ENCODE measurements around the gene CEP112.
A peak's percentile ranks its signal among the peaks of the same experiment; 100 is the strongest.

Gene CEP112

DNA sequence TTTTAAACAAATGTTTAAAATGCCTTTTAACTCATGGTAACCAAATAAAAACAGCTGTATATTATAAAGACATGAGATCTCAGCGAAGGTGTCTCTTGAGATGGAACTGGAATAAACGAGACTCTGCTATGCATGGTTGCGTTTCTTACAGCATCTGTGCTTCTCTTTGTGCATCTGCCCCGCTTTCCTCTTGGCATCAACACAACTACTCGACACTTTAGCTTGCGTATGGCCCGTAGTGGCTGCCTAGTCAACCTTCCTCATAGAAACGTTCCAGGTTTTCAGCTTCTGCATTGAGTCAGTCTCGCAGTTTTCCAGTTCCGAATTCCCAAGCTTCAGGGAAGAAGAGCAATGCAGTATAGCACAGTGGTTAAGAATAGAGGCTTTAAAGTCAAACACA is 214.9 kb downstream of the CEP112 start:
- DNase-seq: no peak

DNA sequence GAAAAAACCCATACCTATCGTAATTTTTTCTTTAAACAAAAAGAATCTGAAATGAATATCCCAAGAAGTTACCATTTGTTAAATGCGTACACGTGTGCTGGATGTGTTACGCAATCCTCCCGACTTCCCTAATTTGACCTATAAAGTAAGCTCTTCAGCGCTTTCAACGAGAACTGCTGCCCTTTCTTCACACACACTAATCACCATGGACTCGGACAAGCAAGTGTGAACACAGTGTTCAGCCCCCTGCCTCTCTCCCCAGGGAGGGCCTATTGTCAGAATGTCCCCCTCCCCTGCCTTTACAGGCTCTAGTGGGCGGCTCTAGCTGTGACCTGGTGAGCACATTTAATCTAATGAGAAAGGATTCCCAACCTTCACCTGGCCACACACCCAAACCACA is 216.1 kb downstream of the CEP112 start:
- DNase-seq: peak; percentile 3

DNA sequence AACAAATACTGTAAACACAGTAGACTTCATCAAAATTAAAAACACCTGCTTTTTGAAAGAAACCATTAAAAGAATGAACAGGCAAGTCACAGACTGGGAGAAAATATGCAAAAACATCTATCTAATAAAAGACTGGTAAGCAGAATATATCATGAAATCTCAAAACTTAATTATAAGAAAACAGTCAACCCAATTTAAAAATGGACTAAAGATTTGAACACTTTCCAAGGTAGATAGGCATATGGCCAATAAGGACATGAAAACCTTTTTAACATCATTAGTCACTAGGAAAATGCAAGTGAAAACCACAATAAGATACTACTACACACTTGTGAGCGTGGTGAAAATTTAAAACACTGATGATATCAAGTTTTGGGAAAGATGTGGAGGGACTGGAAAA is 218.7 kb downstream of the CEP112 start:
- no peak for DNase-seq

DNA sequence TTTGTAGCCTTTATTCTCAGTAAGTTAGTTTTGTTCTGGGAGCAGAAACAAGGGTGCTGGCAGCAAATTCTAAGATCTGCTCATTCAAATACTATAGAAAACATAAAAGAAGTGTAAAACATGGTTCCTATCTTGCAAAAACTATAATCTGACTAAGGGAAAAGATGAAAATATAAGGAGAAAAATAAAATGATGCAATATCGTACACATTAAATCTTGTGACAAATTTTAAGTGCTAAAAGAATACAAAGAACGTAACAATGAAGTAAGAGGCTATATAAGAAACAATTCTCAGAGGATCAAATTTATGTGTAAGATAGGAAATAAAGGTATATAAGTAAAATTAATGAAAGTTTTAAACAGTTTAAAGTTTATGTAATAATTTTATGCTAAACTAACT is 224.6 kb downstream of the CEP112 start:
- DNase-seq: no peak

DNA sequence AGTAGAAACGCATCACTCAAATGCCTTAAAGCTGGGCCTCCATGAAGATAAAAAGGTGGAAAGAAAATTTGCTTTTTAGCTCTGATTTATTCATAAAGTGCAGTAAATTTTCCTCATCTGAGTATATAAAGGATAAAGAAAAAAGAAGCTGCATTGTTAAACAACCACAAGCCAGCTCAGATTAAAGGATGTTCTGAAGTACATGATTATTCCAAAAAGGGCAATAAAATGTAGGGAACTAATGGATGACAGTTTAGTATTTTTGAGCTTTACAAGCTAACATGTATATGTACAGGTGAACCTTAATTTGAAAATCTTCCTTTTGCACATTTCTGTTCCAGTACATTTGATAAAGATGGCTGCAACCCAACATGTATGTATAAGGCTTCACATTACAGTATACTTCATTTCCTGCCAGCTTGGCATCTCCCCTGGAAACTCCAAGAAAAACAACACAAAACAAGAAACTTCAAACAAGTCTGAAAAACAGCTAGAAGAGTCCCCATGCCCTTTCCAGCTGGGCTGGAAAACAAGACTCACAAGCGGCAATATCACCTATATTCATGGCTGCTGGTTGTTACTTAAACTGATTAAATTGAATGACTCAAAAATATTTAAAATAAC is 225.7 kb downstream of the CEP112 start:
- DNase-seq: no peak

DNA sequence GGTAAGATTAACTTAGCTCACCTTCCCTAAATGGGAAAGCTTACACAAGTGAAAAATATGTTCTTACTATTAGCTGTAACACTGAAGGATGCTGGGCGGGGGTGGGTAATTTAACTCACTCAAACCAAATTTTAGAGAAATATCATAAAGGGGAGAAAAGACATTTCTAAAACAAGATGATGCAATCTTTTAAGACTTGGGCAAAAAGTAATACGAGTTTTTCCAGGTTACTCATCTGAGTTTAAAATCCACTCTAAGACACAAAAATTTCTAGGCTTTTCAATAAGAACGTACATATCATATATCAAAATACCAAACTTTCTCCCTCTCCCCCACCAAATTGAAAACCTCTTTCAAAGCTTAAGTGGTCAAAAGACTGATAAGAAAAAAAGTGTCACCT is 228.8 kb downstream of the CEP112 start:
- no peak for DNase-seq

DNA sequence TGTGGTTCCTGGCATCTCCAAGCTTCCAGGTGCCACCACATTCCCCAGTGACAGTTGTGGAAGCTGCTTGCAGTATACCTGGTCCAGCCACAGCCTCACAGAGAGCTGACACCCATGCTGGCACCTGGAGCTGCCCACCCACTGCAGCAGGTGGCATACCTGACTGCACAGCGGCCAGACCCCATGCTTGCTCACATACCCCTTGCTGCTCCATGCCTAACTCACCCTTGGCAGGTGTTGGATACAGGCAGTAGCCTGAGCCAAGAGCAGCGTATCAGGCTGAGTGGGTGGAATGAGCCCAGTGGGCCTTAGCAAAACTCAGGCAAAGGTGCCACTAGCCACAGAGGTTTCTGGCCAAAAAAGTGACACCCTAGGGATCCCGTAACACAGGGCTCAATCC is 232.3 kb downstream of the CEP112 start:
- no peak for DNase-seq

DNA sequence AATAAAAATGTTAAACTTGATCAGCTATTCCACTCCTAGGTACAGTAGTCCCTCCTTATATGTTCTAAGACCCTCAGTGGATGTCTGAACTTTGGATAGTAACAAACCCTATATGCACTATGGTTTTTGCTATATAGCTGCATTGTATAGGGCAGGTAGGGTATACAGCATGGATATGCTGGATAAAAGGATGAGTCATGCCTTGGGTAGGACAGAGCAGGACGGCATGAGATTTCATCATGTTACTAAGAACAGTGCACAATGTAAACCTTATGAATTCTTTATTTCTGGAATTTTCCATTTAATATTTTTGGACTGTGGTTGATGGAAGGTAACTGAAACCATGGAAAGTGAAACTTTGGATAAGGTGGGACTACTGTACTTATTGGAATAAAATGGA is 235.1 kb downstream of the CEP112 start:
- DNase-seq: no peak

DNA sequence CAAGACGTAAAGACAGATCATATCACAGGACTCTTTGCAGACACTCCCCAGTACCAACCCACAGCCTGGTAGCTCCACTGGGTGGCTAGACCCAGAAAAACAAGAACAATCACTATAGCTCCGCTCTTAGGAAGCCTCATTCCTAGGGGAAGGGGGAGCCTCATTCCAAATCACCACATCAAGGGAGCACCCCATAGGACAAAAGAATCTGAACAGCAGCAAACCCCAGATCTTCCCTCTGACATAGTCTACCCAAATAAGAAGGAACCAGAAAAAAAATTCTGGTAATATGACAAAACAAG is 237.8 kb downstream of the CEP112 start:
- no peak for DNase-seq

DNA sequence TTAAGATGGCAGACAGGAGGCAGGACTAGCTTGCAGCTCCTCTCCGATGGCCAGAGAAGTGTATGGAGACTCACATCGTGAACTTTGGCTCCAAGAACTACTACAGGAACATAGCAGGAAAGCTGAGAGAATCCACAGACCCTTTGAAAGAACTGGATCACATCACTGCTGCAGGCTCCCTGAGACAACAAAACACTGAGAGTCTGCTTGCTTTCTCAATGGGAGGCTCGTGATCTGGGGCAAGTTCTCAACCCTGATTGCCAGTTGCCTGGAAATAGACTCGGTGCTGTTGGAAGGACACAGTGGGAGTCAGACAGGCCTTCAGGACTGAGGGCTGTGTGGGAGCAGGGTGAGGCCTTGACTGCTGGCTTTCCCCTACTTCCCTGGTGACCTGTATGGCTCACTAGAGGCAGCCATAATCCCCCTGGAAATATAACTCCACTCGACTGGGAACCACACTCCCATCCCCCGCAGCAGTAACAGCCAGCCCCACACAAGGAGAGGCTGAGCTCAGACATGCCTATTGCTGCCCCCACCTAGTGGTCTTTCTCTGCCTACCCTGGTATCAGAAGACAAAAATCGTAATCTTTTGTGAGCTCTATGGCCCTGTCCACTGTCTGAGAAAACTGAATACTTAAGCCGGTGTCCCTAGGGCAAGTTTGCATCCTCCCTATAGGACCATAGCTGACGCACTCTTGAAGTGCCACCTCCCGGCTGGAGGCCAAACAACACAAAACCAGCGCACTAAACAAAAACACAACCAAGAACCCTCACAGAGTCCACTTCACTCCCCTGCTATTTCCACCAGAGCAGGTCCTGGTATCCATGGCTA is 238.4 kb downstream of the CEP112 start:
- DNase-seq: no peak

DNA sequence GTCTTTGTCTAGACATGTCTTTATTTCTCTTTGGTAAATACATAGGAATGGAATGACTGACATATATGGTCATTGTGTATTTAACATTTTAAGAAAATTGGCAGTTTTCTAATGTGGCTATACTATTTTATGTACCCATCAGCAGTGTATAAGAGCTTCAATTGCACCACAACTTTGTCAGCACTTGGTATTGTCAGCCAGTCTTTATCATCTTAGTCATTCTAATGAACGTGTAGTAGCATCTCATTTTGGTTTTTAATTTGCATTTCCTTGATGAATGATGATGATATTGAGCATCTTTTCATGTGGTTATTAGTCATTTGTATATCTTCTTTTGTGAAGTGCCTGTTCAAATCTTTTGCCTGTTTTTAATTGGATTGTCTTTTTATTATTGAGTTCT is 239.3 kb downstream of the CEP112 start:
- DNase-seq: no peak

DNA sequence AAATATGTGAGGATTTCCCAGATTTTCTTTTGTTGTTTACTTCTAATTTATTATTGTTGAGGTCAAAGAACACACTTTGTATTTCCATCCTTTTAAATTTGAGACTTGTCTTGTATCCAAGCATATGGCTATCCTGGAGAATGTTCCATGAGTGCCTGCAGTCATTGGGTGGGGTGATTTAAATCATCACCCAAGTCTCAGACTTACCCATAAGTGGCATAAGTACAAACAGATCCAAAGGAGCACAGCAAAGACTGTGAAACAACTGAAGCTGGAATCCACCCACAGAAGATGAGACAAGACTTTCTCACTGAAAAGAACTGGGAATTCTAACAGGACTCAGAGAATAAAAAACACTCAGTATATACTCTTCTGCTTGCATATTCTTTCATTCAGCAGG is 239.9 kb downstream of the CEP112 start:
- no peak for DNase-seq

DNA sequence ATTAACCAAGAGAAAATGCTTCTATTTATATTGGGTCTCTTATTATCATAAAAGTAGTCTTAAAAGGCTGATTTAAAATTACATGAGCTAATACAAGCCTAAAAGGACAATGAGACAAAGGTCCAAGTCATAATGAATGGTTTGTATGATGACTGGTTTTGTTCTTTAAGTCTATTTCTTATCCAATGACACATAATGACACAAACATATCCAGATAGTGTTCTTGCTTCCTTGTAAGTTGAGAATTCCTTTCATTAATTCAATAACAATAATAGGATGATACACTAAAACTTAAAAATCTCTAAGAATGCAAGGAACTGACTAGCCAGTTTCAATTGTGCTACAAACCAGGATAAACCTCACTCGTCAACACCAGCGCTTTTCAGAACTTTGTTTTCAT is 244.1 kb downstream of the CEP112 start:
- no peak for DNase-seq

DNA sequence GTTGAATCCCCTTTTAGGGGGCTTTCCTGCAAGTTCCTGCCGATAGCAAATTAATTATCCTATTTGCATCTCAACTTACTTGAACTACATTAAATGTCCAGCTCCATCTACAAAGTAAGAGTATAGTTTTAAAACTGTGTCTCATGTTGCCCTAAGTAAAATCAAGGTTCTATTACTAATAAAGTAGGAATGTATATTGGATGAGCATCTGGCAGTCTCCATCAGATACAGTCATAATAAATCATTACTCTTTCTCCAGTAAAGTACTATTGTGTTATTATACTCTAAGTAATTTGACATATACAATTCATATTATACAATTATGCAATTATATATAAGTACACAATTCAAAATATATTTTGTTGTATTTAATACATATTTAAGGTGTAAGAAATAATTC is 249.3 kb downstream of the CEP112 start:
- DNase-seq: no peak

DNA sequence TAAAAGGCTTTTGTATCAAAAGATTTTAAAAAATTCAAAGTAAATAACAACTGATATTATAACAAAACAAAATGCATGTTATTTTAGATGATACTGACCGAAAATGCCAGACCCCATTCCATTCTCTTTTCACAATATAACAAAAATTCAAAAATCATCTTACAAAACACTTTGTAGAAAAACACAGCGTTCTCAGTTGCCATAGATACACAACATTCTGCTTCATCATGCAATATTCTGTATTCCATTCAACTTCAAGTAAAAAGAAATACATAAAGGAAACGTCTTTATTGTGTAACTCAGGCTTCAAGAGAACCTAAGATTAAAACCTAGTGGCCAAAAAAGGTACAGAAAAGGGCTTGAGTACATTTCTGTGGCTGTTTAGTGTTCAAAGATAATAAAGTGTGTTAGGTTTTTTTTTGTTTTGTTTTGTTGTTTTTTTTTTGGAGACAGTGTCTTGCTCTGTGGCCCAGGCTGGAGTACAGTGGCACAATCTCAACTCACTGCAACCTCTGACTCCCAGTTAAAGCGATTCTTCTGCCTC is 250.5 kb downstream of the CEP112 start:
- no peak for DNase-seq

DNA sequence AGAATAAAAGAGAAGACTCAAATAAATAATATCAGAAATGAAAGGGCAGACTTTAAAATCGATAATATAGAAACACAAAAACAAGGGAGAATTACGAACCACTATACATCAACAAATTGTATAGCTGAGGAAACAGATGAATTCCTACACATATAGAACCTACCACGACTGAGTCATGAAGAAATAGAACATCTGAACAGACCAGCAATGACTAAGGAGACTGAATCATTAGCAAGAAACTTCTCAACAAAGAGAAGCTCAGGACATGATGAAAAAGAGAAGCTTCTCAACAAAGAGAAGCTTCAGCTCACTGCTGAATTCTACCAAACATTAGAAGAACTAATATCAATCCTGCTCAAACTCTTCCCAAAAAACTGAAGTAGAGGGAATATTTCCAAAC is 255.9 kb downstream of the CEP112 start:
- DNase-seq: no peak

DNA sequence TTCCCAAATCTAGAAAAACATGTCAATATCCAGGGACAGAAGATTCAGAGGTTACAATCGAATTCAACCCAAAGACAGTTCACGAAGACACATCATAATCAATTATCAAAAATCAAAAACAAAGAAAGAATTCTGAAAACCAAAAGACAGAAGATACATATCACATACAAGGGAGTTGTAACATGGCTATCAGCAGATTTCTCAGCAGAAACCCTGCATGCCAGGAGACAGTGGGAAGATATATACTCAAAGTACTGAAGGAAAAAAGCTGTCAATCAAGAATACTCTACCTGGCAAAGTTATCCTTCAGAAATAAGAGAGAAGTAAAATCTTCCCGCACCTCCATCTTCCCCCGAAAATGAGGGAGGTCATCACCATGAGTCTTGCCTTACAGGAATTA is 258.6 kb downstream of the CEP112 start:
- no peak for DNase-seq

DNA sequence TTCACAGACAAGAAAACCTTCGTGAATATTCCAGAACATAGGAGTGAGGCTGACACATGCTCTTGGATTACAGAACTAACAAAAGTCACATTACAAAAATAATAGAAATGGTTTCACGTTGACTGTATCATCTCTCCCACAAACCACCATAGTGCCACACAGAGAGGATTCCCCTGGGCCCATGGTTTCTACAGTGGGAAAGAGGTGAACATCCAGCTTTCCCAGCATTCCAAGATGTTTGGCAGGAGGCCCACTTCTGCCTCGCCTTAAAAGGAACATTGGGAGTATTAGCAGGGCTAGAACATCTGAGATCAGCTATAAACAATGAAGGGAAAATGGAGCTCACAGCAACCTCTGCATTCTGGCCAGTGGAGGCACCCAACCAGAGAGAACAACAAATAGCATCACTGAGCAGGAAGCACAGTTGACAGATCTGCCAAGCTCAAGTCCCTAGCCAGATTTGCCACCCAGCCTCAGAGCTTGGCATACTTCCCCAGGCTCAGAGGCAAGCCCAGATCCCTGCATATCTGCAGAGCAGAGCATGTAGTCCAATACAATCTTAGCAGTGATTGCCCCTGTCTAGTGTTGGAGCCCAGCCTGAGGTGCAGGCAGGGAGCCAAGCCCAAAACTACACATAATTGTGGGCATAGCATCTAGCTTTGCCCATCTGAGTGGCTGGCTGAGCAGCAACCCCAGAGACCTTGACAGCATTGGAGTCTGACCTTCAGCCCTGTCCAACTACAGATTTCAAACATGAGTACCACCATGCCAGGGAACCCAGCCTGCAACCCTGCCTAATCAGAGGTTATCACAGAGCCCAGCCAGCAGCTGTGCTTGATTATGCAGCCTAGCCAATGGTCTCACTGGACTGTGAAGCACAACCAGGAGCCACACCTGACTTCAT is 260.4 kb downstream of the CEP112 start:
- no peak for DNase-seq

DNA sequence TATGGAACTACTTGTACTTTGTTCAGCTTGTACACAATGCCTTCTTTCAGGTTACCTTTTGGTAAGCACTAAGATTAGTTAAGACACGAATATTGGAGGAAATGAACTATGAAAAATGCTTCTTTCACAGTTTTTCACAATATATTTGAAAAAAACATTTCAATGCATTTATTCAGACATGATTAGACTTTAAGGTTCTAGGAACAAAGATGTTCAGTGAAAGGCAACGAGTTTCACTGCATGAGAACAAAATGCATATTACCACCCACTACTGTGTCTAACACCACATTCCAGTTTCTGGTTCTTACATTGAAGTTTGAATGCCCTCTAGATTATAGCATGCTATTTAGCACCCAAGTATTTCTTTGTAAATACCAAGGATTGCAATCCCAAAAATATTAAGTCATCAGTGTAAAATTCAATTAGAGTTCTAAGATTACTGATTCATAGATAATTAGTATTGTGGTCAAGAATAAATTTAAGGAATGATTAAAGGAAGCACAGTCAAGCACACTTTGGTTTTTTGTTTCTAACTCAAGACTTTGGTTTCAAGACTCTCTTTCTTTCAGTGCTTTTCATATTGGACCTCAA is 261.7 kb downstream of the CEP112 start:
- no peak for DNase-seq

DNA sequence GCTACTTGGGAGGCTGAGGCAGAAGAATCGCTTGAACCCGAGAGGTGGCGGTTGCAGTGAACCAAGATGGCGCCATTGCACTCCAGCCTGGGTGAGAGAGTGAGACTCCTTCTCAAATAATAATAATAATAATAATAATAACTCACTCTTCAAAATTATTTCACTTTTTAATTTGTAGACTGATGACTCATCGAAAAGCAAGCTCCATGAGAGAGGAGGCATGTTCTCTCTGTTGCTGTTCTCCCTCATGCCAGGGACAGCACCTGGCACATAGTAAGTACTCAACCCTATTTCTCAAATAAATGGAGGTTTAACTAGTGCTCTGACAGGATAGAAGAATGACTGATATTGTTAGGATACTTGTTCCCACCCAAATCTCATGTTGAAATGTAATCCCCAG is 265.3 kb downstream of the CEP112 start:
- DNase-seq: no peak

DNA sequence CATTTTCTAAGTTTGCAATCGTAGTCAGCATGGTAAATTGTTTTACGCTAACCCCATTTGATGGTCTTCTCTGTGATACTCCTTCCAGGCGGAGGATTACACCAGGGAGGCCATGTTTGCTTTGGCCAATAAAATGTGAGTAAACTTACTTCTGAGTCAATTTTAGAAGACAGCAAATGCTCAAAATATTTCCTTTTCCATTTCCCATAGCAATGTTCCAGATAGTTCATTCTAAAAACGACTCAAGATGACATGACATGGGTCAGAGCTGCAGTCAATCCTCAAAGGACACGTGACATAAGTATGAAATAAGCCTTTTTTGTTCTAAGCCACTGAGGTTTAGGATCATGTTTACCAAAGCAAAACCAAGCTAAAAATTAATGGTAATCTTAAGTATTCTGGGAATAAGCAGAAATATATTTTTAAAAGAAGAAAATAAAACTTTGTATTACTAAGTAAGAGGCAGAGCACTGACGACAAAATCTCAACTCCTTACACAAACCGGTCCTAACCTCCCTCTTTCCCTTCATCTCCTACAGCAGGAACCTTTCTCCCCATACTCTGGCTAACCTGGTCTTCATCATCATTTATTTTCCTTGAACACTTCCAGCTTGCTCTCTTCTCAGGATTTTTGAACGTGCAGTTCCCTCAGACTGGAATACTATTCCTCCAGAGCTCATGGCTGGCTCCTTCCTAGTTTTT is 266.2 kb downstream of the CEP112 start:
- no peak for DNase-seq

DNA sequence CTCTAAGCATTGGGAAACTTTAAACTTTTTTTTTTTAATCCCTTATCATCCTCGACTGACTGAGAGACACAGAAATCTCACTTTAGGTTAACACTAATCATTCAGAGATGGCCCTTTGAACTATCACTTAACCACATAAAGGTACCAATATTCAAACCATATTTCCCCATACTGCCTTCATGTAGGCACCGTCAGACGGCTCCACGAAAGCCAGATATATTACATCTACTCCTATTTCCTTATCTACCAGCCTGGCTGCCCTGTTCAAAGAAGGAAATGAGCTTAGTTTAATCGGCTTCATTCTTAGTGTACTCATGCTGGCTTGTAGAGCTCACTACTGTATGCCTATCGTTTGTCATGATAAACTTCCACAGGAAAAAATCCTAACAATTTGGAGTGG is 270.9 kb downstream of the CEP112 start:
- DNase-seq: no peak

DNA sequence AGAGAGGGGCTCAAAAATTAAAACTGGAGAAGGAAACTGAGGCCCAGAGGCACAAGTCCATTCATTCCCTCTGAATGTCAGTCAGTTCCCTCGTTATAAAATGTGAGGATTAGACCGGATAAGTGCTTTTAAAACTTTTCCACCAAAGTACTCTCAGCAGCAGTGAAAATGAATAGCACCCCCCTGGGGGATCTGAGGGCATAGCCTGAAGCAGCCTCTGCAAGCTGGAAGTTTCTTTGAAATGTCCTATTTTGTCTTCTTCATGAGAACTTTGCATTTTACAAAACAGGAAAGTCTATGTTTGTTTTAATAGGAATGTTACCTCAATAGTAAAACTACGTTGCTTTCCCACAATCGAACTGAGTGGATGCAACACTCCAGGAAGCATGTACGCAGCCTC is 273.0 kb downstream of the CEP112 start:
- DNase-seq: no peak

Measured in GDM1 (cell line).